ENCODE measurements around the gene LYST.
"Not testable (repeated sequence)": the region's sequence is repeated elsewhere in the genome, so short reads cannot be mapped to it uniquely, and the experiment has no call there.

Gene LYST

DNA sequence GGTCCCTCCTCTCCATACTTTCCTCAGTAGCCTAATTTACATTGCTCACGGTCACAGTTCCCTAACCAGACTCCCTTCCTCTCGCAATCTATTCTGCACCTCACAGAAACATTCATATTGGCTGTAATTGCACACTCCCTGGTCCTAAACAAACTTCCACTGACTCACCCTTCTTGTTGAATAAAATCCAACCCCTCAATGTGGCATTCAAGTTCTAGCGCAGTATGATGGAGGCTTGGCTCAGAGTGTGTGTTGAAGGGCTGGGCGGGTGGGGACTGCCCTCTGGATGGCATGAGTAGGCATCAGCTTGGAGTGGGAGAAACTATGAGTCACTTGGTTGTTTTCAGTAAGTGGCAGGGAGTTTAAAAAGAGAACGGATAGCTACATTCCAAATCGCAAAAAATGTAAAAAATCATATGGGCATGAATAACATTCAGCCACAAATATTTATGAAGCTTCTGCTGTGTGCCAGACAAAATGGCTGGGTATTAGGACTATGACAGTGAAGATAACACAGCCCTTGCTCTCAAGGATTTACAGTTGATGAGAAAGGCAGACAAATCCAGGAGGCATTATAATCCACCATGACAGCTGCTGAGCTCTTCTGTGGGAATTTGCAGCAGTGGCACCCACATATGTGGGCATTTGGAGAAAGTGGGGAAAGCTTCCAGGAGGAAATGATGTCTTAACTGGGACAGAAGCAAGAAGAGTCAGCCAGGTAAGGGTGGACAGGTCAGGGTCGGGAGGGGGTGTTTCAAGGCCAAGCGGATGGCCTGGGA, 42.2 kb upstream of the LYST start:
- TF ChIP-seq, protein P1, sequence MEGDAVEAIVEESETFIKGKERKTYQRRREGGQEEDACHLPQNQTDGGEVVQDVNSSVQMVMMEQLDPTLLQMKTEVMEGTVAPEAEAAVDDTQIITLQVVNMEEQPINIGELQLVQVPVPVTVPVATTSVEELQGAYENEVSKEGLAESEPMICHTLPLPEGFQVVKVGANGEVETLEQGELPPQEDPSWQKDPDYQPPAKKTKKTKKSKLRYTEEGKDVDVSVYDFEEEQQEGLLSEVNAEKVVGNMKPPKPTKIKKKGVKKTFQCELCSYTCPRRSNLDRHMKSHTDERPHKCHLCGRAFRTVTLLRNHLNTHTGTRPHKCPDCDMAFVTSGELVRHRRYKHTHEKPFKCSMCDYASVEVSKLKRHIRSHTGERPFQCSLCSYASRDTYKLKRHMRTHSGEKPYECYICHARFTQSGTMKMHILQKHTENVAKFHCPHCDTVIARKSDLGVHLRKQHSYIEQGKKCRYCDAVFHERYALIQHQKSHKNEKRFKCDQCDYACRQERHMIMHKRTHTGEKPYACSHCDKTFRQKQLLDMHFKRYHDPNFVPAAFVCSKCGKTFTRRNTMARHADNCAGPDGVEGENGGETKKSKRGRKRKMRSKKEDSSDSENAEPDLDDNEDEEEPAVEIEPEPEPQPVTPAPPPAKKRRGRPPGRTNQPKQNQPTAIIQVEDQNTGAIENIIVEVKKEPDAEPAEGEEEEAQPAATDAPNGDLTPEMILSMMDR (IDR thresholded peaks at IDR 0.05; ENCODE audit: borderline replicate concordance, insufficient read depth, low read depth, low read length) = no peak
- no peak overlapping the region for H3K4me3 ChIP-seq (ENCODE audit: low read depth, low read length)

DNA sequence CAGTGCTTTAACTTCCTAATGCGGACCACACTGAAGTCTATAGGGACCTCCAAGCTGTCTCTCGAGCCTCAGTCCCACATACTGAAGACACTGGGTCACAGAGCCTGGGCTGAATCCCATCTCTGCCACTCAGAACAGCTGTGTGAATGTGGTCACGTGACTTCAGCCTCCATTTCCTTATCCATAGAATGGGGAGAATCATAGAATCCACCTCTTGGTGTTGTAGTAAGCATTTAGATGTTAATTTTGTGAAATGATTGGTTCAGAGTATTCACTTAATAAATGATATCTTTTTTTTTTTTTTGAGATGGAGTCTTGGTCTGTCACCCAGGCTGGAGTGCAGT, 41.2 kb upstream of the LYST start:
- H3K4me3 ChIP-seq (ENCODE audit: low read depth, low read length) = no peak overlapping the region
- TF ChIP-seq, protein P1 (IDR thresholded peaks at IDR 0.05; ENCODE audit: borderline replicate concordance, insufficient read depth, low read depth, low read length) = no peak

DNA sequence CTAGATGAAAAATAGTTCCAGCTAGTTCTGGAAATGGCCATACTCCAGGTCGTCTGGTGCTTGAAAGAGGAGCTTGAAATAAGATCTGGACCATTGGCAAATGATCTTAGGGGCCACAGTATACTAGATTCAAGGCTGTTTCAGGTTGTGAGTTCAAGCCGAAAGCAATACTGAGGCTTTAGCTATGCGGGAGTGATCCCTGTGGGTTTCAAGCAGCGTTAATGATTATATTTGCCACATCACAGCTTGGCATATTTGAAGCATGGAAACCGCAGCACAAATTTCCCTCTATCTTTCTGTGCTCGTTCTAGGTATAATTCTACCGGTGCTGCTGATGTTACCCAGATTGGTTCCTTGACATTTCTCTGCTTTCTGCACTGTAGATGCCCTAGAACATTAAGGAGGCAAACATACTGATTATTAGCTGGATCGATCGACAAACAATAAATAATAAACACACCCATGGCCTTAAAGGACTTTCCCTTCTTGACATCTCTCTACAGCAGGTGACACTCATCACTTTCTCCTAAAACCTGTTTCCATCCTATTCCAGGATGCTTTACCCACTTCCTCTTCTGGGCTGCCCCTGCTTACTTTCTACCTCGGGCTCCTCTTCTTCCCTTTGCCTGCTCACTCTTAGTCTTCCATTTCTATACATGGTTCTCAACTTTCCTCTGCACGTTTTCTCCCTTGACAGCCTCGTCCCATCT, 40.6 kb upstream of the LYST start:
- TF ChIP-seq, protein P1 (IDR thresholded peaks at IDR 0.05; ENCODE audit: borderline replicate concordance, insufficient read depth, low read depth, low read length) = no peak
- no peak overlapping the region for H3K4me3 ChIP-seq (ENCODE audit: low read depth, low read length)

DNA sequence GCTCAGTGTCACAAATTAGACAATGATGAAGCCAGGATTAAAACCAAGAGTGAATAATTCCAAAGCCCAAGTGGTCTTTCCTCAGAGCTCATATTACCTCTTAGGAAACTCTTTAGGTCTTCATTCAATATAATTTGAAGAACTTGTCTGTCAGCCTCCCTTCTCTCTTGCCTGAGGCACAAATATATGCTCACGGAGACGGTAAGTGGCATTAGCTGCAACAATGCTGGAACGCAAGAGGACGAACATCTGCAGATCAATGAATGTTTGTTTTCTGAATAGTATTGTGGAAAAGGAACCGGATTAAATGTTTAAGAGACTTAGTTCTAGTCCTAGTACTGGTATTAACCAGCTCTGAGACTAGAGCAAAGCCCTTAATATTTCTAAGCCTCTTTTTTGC, 39.7 kb upstream of the LYST start:
- H3K4me3 ChIP-seq (ENCODE audit: low read depth, low read length) = no peak overlapping the region
- TF ChIP-seq, protein P1 (IDR thresholded peaks at IDR 0.05; ENCODE audit: borderline replicate concordance, insufficient read depth, low read depth, low read length) = no peak

DNA sequence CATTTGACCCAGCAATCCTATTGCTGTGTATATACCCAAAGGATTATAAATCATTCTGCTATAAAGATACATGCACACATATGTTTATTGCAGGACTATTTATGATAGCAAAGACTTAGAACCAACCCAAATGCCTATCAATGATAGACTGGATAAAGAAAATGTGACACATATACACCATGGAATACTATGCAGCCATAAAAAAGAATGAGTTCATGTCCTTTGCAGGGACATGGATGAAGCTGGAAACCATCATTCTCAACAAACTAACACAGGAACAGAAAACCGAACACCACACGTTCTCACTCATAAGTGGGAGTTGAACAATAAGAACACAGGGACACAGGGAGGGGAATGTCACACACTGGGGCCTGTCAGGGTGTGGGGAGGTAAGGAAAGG, 37.1 kb upstream of the LYST start:
- H3K4me3 ChIP-seq (ENCODE audit: low read depth, low read length) = not testable (repeated sequence)

DNA sequence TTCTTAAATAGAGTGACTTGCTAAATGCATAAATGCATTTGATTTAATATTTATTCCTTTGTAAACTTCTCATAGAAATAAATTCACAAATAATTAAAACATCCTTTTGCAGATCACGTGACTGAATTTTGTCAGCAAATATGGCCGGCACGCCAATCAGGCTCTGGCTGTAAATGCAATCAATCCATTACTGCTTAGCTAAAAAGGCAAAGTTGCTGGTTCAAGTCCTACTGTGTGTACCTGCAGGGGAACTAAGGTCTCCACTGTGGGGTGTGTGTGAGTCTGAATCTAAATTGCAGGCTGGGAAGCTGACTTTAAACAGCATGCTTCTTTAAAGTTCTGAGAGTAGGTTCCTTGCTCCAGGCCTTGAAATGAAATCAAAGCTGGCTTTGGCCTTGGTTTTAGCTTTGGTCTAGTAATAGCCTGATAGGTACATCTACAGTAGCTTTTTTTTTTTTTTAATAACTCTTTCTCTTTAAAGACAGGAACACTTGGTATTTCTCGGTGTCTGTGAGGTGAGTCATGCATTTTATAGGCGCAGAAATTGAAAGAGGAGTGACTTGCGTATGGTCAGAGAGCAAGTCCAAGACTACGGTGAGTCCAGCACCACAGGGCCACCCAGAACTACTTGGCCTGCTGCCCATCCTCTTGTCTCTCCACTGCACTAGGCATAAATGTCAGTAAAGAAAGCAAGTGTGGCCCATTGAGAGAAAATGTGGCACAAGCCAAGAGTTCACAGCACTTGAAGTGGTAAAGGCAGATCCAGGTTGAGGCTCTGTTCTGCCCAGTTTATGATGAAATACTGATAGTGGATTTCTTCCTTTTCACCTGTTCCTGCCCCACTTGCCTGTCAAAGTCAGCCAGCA, 36.2 kb upstream of the LYST start:
- H3K4me3 ChIP-seq (ENCODE audit: low read depth, low read length) = no peak overlapping the region

DNA sequence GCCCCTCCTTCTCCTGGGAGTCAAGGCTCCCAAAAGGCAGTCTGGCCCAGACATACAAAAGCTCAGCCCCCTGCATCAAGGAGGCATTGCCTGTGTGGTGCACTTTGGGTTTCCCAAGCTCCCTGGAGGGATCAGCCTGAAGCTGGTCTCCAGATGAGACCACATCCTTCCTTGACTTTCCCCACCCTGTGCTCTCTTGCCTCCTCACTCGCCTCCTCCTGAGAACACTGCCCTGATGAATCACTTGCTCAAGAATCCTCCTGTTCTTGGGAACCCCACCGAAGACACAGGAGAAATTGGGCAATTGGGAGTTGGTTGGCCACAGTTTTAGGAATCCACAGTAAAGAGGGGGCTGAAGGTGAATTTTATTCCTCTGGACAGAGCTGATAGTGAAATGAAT, 34.8 kb upstream of the LYST start:
- no peak overlapping the region for H3K4me3 ChIP-seq (ENCODE audit: low read depth, low read length)
- TF ChIP-seq, protein P1 (IDR thresholded peaks at IDR 0.05; ENCODE audit: borderline replicate concordance, insufficient read depth, low read depth, low read length) = no peak

More for the DNA sequence above, 36.2 kb upstream of the LYST start:
- TF ChIP-seq, protein P1 (IDR thresholded peaks at IDR 0.05; ENCODE audit: borderline replicate concordance, insufficient read depth, low read depth, low read length) = no peak

Data from GM12875 (cell line).